ENCODE data around the gene FHL5.

- TF ChIP-seq POLR2A (IDR thresholded peaks at IDR 0.05; ENCODE audit: low read length) (no peak), CHD2 (IDR thresholded peaks at IDR 0.05; ENCODE audit: low read length, partially characterized antibody) (no peak), MYC (IDR thresholded peaks at IDR 0.05; ENCODE audit: borderline replicate concordance, low read length) (no peak), HOXA7 (CRISPR knock-in tag; IDR thresholded peaks at IDR 0.05) (no peak), CEBPB (IDR thresholded peaks at IDR 0.05) (no peak), E2F6 (IDR thresholded peaks at IDR 0.05; ENCODE audit: borderline replicate concordance, low read depth) (no peak), RAD21 (conservative IDR thresholded peaks at IDR 0.05 in 1 of 2, IDR thresholded peaks at IDR 0.05 in 1 of 2) (no peak)
- TF ChIP-seq, protein P1, sequence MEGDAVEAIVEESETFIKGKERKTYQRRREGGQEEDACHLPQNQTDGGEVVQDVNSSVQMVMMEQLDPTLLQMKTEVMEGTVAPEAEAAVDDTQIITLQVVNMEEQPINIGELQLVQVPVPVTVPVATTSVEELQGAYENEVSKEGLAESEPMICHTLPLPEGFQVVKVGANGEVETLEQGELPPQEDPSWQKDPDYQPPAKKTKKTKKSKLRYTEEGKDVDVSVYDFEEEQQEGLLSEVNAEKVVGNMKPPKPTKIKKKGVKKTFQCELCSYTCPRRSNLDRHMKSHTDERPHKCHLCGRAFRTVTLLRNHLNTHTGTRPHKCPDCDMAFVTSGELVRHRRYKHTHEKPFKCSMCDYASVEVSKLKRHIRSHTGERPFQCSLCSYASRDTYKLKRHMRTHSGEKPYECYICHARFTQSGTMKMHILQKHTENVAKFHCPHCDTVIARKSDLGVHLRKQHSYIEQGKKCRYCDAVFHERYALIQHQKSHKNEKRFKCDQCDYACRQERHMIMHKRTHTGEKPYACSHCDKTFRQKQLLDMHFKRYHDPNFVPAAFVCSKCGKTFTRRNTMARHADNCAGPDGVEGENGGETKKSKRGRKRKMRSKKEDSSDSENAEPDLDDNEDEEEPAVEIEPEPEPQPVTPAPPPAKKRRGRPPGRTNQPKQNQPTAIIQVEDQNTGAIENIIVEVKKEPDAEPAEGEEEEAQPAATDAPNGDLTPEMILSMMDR (IDR thresholded peaks at IDR 0.05): no peak
- TF ChIP-seq, protein P2, sequence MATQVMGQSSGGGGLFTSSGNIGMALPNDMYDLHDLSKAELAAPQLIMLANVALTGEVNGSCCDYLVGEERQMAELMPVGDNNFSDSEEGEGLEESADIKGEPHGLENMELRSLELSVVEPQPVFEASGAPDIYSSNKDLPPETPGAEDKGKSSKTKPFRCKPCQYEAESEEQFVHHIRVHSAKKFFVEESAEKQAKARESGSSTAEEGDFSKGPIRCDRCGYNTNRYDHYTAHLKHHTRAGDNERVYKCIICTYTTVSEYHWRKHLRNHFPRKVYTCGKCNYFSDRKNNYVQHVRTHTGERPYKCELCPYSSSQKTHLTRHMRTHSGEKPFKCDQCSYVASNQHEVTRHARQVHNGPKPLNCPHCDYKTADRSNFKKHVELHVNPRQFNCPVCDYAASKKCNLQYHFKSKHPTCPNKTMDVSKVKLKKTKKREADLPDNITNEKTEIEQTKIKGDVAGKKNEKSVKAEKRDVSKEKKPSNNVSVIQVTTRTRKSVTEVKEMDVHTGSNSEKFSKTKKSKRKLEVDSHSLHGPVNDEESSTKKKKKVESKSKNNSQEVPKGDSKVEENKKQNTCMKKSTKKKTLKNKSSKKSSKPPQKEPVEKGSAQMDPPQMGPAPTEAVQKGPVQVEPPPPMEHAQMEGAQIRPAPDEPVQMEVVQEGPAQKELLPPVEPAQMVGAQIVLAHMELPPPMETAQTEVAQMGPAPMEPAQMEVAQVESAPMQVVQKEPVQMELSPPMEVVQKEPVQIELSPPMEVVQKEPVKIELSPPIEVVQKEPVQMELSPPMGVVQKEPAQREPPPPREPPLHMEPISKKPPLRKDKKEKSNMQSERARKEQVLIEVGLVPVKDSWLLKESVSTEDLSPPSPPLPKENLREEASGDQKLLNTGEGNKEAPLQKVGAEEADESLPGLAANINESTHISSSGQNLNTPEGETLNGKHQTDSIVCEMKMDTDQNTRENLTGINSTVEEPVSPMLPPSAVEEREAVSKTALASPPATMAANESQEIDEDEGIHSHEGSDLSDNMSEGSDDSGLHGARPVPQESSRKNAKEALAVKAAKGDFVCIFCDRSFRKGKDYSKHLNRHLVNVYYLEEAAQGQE (IDR thresholded peaks at IDR 0.05): no peak
- TF ChIP-seq, protein P3, sequence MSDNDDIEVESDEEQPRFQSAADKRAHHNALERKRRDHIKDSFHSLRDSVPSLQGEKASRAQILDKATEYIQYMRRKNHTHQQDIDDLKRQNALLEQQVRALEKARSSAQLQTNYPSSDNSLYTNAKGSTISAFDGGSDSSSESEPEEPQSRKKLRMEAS (IDR thresholded peaks at IDR 0.05): no peak
Measured at GRCh38 chr6:96537726-96538125, 25.2 kb upstream of the FHL5 start.

Data from A549 (cell line).